Stomach (tissue), 9 donors: ENCODE measurements around the gene CETP. TPM values are rescaled to one million over a fixed set of nuclear protein-coding genes. Genes with fewer than 3 reads are reported as not detected.
A peak's percentile ranks its signal among the peaks of the same experiment; 100 is the strongest.

Experiments
- DNase-seq, 2 donors: peaks; one replicate each; pipeline versions ENCODE4 v3.0.0 to v3.0.0-alpha.2; 2013 to 2019
- H3K27ac ChIP-seq, 5 donors: fragments of 200-600 bp in 4 of 5; sonication (generic) in 4 of 5; one replicate each; pipeline ENCODE4 v1.5.1; 2013 to 2019; ENCODE audit warnings: mild to moderate bottlenecking in 1 of 5, moderate library complexity in 1 of 5
- H3K27me3 ChIP-seq, 3 donors: fragments of 200-600 bp; sonication (generic); one replicate each; pipeline ENCODE4 v1.5.1; 2017 to 2019; ENCODE audit warnings: mixed run types in 1 of 3
- H3K36me3 ChIP-seq, 4 donors: fragments of 200-600 bp; sonication (generic); 1 replicate in 3 of 4; 2 replicates in 1 of 4; pipeline ENCODE4 v1.5.1; 2016 to 2019
- H3K4me1 ChIP-seq, 4 donors: fragments of 200-600 bp; sonication (generic); one replicate each; pipeline ENCODE4 v1.5.1; 2016 to 2019
- H3K4me3 ChIP-seq, 4 donors: fragments of 200-600 bp; sonication (generic) in 3 of 4; one replicate each; pipeline ENCODE4 v1.5.1; 2016 to 2019; ENCODE audit warnings: mild to moderate bottlenecking in 1 of 4
- H3K9me3 ChIP-seq, 4 donors: fragments of 200-600 bp; sonication (generic); one replicate each; pipeline ENCODE4 v1.5.1; 2016 to 2019
- CTCF ChIP-seq, 7 experiments: fragments of 450-650 bp in 4 of 7; fragments of 200-600 bp in 3 of 7; sonication (generic) in 3 of 7; IDR thresholded peaks; one replicate each; pipeline ENCODE4 v1.5.1; 2016 to 2019; ENCODE audit warnings: antibody characterized with exemption in 7 of 7, control low read depth in 2 of 7, mild to moderate bottlenecking in 1 of 7
- EP300 ChIP-seq: sonication (generic); formaldehyde crosslinking; IDR thresholded peaks from one replicate; pipeline ENCODE4 v1.6.1; 2017; ENCODE audit warnings: antibody characterized with exemption
- POLR2A ChIP-seq, 4 donors: fragments of 450-650 bp; IDR thresholded peaks; one replicate each; pipeline ENCODE4 v1.6.1; 2016; ENCODE audit warnings: antibody characterized with exemption in 4 of 4, control low read depth in 2 of 4, mild to moderate bottlenecking in 1 of 4, moderate library complexity in 1 of 4
- POLR2AphosphoS5 ChIP-seq, 3 donors: sonication (generic); formaldehyde crosslinking; IDR thresholded peaks; one replicate each; pipeline ENCODE4 v1.6.1; 2016; ENCODE audit warnings: antibody characterized with exemption in 3 of 3
- WGBS, 5 donors: extraction: QIAGEN DNeasy Blood & Tissue Kit in 3 of 5; methylation state at CpG; one replicate each; pipeline versions ENCODE4 v1.1.5 to v1.1.7; 2013 to 2018; 5-methylcytosine and 5-hydroxymethylcytosine counted together
- intact Hi-C: fragments of 100-400 bp; cut with DNase I; formaldehyde crosslinking; loops from one replicate; pipeline ENCODE4 v1.15.1; 2023; ENCODE audit warnings: low total_unique reads
- polyA plus RNA-seq, 3 donors: library from polyadenylated mRNA; stranded (reverse); fragments of 200-250 nt; gene quantifications; one replicate each; pipeline ENCODE4 v1.2.3, GENCODE V29; 2013
- total RNA-seq, 5 donors: library from RNA; depleted of rRNA; stranded (reverse); fragments of >200 nt; gene quantifications; one replicate each; pipeline versions ENCODE4 v1.1.0 to v1.2.3, GENCODE V29; 2014 to 2016
- donor health status: healthy with polysubstance abuse.
- donor health status: Bipolar disorder and iron deficiency.
- donor health status: healthy.

The CETP gene
- total and polyA plus RNA-seq, 8 donors: 0.18 to 2.9 (median 0.32) TPM; not detected in 4

GRCh38 chr16:56997931-56998330 is 36.2 kb downstream of the CETP start:
- intact Hi-C loops: no loop called here
- 73 to 85% (median 75%) methylated on average over 3 of the region's 3 CpGs for WGBS, 5 donors
- H3K4me1 ChIP-seq: peaks cover 5 to 48% (median 16%) of the 10 kb centered on the region in 4 donors
- H3K9me3 ChIP-seq: no peaks in the 10 kb centered on the region
- H3K27ac ChIP-seq: no peak overlapping the region
- H3K4me3 ChIP-seq: no peak overlapping the region
- no peaks in the 10 kb centered on the region for H3K27me3 ChIP-seq
- no peak for TF ChIP-seq EP300
- no peak for TF ChIP-seq POLR2A (IDR thresholded peaks at IDR 0.05)
- no peak for TF ChIP-seq CTCF (IDR thresholded peaks at IDR 0.05)
- no peak for TF ChIP-seq POLR2AphosphoS5 (IDR thresholded peaks at IDR 0.05)
- H3K36me3 ChIP-seq: peaks cover 0 to 10% (median 0%) of the 10 kb centered on the region in 4 donors
- no peak for DNase-seq

GRCh38 chr16:56998352-56998751 is 36.6 kb downstream of the CETP start:
- 85 to 96% (median 94%) methylated on average over 3 of the region's 3 CpGs for WGBS, 5 donors
- H3K4me3 ChIP-seq: no peak overlapping the region
- no peak overlapping the region for H3K27ac ChIP-seq

GRCh38 chr16:56998861-56999260 is 37.1 kb downstream of the CETP start:
- DNase-seq: no peak
- intact Hi-C loops: no loop called here
- TF ChIP-seq CTCF (IDR thresholded peaks at IDR 0.05): no peak
- TF ChIP-seq EP300: no peak
- no peak for TF ChIP-seq POLR2AphosphoS5 (IDR thresholded peaks at IDR 0.05)
- no peak for TF ChIP-seq POLR2A (IDR thresholded peaks at IDR 0.05)
- H3K9me3 ChIP-seq: no peaks in the 10 kb centered on the region
- H3K27ac ChIP-seq: peak overlapping the region in 4 of 5 donors; percentile 62 to 81 (median 69)
- no peaks in the 10 kb centered on the region for H3K27me3 ChIP-seq
- no peak overlapping the region for H3K4me3 ChIP-seq
- H3K4me1 ChIP-seq: peaks cover 5 to 42% (median 16%) of the 10 kb centered on the region in 4 donors
- 77 to 94% (median 88%) methylated on average over 6 of the region's 6 CpGs for WGBS, 5 donors
- peaks cover 0 to 10% (median under 1%) of the 10 kb centered on the region in 4 donors for H3K36me3 ChIP-seq

More at GRCh38 chr16:56998352-56998751, 36.6 kb downstream of the CETP start:
- intact Hi-C loops: no loop called here
- no peak for TF ChIP-seq EP300
- no peak for TF ChIP-seq POLR2A (IDR thresholded peaks at IDR 0.05)
- no peak for TF ChIP-seq POLR2AphosphoS5 (IDR thresholded peaks at IDR 0.05)
- no peak for TF ChIP-seq CTCF (IDR thresholded peaks at IDR 0.05)
- DNase-seq: no peak
- H3K27me3 ChIP-seq: no peaks in the 10 kb centered on the region
- peaks cover 5 to 44% (median 16%) of the 10 kb centered on the region in 4 donors for H3K4me1 ChIP-seq
- peaks cover 0 to 10% (median 0%) of the 10 kb centered on the region in 4 donors for H3K36me3 ChIP-seq
- no peaks in the 10 kb centered on the region for H3K9me3 ChIP-seq

GRCh38 chr16:56999409-57000270 is 37.9 kb downstream of the CETP start:
- Histone ChIP-seq H3K27me3 (no peaks in the 10 kb centered on the region), H3K36me3 (peaks cover 0 to 18% (median 8%) of the 10 kb centered on the region in 4 donors), H3K4me1 (peaks cover 5 to 39% (median 16%) of the 10 kb centered on the region in 4 donors), H3K27ac (peak overlapping the region; percentile 37 to 81 (median 67)), H3K4me3 (no peak overlapping the region), H3K9me3 (no peaks in the 10 kb centered on the region)
- 73 to 85% (median 78%) methylated on average over 7 to 11 of the region's 11 CpGs for WGBS, 5 donors
- no peak for TF ChIP-seq CTCF (IDR thresholded peaks at IDR 0.05)
- DNase-seq: peak in 1 of 2 donors; percentile 43
- intact Hi-C loops: no loop called here
